Measurements from ENCODE around the gene CD24. TPM values are rescaled to one million over a fixed set of nuclear protein-coding genes. Genes with fewer than 3 reads are reported as not detected.

The CD24 gene
- total and polyA plus RNA-seq, 10 of the 15 experiments (the other 5 are each of a cell fraction or from before 2014, with no cell fraction given) = 0.19 to 21.2 (median 9.0) TPM

GRCh38 chr6:106939848-106940247 is 34.7 kb downstream of the CD24 start (continued):
- TF ChIP-seq, protein P1, sequence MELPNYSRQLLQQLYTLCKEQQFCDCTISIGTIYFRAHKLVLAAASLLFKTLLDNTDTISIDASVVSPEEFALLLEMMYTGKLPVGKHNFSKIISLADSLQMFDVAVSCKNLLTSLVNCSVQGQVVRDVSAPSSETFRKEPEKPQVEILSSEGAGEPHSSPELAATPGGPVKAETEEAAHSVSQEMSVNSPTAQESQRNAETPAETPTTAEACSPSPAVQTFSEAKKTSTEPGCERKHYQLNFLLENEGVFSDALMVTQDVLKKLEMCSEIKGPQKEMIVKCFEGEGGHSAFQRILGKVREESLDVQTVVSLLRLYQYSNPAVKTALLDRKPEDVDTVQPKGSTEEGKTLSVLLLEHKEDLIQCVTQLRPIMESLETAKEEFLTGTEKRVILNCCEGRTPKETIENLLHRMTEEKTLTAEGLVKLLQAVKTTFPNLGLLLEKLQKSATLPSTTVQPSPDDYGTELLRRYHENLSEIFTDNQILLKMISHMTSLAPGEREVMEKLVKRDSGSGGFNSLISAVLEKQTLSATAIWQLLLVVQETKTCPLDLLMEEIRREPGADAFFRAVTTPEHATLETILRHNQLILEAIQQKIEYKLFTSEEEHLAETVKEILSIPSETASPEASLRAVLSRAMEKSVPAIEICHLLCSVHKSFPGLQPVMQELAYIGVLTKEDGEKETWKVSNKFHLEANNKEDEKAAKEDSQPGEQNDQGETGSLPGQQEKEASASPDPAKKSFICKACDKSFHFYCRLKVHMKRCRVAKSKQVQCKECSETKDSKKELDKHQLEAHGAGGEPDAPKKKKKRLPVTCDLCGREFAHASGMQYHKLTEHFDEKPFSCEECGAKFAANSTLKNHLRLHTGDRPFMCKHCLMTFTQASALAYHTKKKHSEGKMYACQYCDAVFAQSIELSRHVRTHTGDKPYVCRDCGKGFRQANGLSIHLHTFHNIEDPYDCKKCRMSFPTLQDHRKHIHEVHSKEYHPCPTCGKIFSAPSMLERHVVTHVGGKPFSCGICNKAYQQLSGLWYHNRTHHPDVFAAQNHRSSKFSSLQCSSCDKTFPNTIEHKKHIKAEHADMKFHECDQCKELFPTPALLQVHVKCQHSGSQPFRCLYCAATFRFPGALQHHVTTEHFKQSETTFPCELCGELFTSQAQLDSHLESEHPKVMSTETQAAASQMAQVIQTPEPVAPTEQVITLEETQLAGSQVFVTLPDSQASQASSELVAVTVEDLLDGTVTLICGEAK (IDR thresholded peaks at IDR 0.05; ENCODE audit: borderline replicate concordance) = no peak
- TF ChIP-seq MXI1 (IDR thresholded peaks at IDR 0.05; ENCODE audit: low read depth, low read length) (no peak), RAD51 (IDR thresholded peaks at IDR 0.05) (no peak), BHLHE40 (IDR thresholded peaks at IDR 0.05; ENCODE audit: borderline replicate concordance in 1 of 2, low read depth in 2 of 2, low read length in 1 of 2) (no peak), CHD4 (IDR thresholded peaks at IDR 0.05) (no peak), RB1 (IDR thresholded peaks at IDR 0.05; ENCODE audit: borderline replicate concordance) (no peak), E2F4 (IDR thresholded peaks at IDR 0.05; ENCODE audit: low read depth, low read length) (no peak), FOXK2 (IDR thresholded peaks at IDR 0.05) (no peak), HCFC1 (IDR thresholded peaks at IDR 0.05; ENCODE audit: low read length) (no peak), SIX5 (IDR thresholded peaks at IDR 0.05; ENCODE audit: low read depth, low read length, severe bottlenecking) (no peak), IRF4 (IDR thresholded peaks at IDR 0.05; ENCODE audit: low read depth, low read length) (no peak), MYC (IDR thresholded peaks at IDR 0.05; ENCODE audit: insufficient read depth, insufficient read length, insufficient replicate concordance, low read length, severe bottlenecking) (no peak), SPI1 (IDR thresholded peaks at IDR 0.05; ENCODE audit: borderline replicate concordance, insufficient read depth, low read depth, low read length) (peak; percentile 87)
- TF ChIP-seq, protein P2, sequence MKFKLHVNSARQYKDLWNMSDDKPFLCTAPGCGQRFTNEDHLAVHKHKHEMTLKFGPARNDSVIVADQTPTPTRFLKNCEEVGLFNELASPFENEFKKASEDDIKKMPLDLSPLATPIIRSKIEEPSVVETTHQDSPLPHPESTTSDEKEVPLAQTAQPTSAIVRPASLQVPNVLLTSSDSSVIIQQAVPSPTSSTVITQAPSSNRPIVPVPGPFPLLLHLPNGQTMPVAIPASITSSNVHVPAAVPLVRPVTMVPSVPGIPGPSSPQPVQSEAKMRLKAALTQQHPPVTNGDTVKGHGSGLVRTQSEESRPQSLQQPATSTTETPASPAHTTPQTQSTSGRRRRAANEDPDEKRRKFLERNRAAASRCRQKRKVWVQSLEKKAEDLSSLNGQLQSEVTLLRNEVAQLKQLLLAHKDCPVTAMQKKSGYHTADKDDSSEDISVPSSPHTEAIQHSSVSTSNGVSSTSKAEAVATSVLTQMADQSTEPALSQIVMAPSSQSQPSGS (IDR thresholded peaks at IDR 0.05; ENCODE audit: low read length) = no peak
- TF ChIP-seq, protein P3, sequence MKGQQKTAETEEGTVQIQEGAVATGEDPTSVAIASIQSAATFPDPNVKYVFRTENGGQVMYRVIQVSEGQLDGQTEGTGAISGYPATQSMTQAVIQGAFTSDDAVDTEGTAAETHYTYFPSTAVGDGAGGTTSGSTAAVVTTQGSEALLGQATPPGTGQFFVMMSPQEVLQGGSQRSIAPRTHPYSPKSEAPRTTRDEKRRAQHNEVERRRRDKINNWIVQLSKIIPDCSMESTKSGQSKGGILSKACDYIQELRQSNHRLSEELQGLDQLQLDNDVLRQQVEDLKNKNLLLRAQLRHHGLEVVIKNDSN (IDR thresholded peaks at IDR 0.05; ENCODE audit: borderline replicate concordance, extremely low read length, insufficient read depth, low read depth, low read length) = no peak
